Effector memory CD8-positive, alpha-beta T cell (primary cell): ENCODE data around the gene ZNF655.

Source experiments
- ATAC-seq: fragments of 150-1000 bp; cut with Tn5 transposase; replicated peaks from 2 replicates; pipeline ENCODE4 v1.10.0; 2021; ENCODE audit warnings: mild to moderate bottlenecking, moderate library complexity
- DNase-seq, 3 experiments: peaks; one replicate each; pipeline ENCODE4 v3.0.0; 2021
- H3K27ac Mint-ChIP-seq, 2 donors: one replicate each; pipeline ENCODE4 v1.8.0; 2022; ENCODE audit warnings: mild to moderate bottlenecking in 2 of 2, mixed read lengths in 2 of 2, moderate library complexity in 2 of 2
- H3K27me3 Mint-ChIP-seq, 2 donors: one replicate each; pipeline ENCODE4 v1.8.0; 2022; ENCODE audit warnings: mixed read lengths in 2 of 2
- H3K36me3 Mint-ChIP-seq: one replicate; pipeline ENCODE4 v1.8.0; 2022; ENCODE audit warnings: mild to moderate bottlenecking, moderate library complexity, mixed read lengths; ENCODE audit not compliant: insufficient read depth
- H3K4me1 Mint-ChIP-seq, 2 donors: one replicate each; pipeline ENCODE4 v1.8.0; 2022; ENCODE audit warnings: low read depth in 2 of 2, mixed read lengths in 2 of 2
- H3K4me3 Mint-ChIP-seq, 2 donors: one replicate each; pipeline ENCODE4 v1.8.0; 2022; ENCODE audit warnings: mild to moderate bottlenecking in 2 of 2, mixed read lengths in 2 of 2, moderate library complexity in 2 of 2
- H3K9me3 Mint-ChIP-seq, 2 donors: one replicate each; pipeline ENCODE4 v1.8.0; 2022; ENCODE audit warnings: mixed read lengths in 2 of 2

The ZNF655 gene

DNA sequence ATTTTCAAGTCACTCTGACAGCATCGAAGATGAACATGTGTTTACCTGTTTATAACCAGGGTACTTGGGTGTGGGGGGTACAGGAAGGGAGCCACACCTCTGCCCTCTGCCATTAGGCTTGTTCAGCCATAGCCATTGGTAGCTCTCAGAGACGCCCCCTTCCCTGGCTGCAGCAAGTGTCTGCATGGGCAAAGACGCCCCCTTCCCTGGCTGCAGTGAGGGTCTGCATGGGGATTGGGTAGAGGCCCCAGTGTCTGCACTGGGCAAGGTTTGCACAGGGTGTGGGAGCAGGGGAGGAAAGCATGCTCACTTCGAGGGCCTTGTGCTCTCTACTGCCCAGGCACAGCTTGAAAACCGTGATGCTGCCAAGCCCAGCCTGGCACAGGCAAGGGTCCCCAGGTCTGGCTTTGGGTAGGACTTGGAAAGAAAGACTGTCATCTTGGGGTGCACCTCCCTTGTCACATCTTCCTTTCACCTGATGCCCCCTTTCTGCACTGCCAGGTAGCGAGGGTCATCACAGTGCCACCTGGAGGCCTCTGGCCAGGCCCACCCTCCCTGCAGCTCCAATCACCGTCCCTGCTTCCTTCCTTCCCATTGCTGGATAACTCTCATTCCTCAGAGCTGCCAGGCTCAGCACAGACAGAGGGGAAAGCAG lies 43.3 kb downstream of the ZNF655 start:
- Mint-ChIP-seq H3K36me3 (no peaks in the 10 kb centered on the region), H3K27me3 (no peaks in the 10 kb centered on the region)
- no peak for DNase-seq

DNA sequence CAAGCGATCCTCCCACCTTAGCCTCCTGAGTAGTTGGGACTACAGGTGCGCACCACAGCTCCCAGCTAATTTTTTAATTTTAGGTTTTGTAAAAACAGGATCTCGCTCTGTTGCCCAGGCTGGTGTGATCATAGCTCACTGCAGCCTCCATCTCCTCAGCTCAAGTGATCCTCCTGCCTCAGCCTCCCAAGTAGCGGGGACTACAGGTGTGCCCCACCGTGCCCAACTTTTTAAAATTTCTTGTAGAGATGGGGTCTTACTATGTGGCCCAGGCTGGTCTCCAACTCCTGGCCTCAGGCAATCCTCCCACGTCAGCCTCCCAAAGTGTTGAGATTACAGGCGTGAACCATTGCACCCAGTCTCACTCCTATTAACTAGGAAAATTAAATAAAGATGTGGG lies 47.1 kb downstream of the ZNF655 start:
- Mint-ChIP-seq H3K9me3 (no peaks in the 10 kb centered on the region), H3K4me3 (no peak overlapping the region), H3K36me3 (no peaks in the 10 kb centered on the region), H3K4me1 (no peaks in the 10 kb centered on the region), H3K27ac (no peak overlapping the region), H3K27me3 (peaks cover 0 to 9% of the 10 kb centered on the region in 2 donors)
- no peak for DNase-seq
- no peak for ATAC-seq

More for the DNA sequence above, 43.3 kb downstream of the ZNF655 start:
- Mint-ChIP-seq H3K9me3 (no peaks in the 10 kb centered on the region), H3K27ac (peak overlapping the region in 1 of 2 donors; percentile 41), H3K4me3 (no peak overlapping the region), H3K4me1 (no peaks in the 10 kb centered on the region)
- no peak for ATAC-seq

DNA sequence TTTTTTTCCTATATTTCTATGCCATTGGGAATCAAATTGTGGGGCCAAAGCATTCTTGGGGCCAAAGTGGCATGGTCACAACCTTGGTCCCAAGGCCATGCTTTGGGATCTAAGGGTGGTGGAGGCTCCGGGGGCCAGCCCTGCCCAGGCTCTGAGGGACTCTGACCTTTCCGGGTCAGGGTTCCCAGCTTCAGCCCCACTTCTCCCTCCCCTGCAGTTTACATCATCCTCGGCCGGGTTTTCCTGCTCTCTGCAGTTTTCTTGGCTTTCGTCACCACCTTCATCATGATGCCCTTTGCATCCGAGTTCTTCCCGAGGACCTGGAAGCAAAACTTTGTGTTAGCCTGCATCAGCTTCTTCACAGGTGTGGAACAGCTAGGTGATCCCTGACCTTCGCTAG lies 48.1 kb downstream of the ZNF655 start:
- Mint-ChIP-seq H3K4me3 (no peak overlapping the region), H3K9me3 (no peaks in the 10 kb centered on the region), H3K27me3 (peaks cover 0 to 9% of the 10 kb centered on the region in 2 donors), H3K36me3 (no peaks in the 10 kb centered on the region), H3K27ac (no peak overlapping the region), H3K4me1 (no peaks in the 10 kb centered on the region)
- DNase-seq (no peak), ATAC-seq (no peak)

DNA sequence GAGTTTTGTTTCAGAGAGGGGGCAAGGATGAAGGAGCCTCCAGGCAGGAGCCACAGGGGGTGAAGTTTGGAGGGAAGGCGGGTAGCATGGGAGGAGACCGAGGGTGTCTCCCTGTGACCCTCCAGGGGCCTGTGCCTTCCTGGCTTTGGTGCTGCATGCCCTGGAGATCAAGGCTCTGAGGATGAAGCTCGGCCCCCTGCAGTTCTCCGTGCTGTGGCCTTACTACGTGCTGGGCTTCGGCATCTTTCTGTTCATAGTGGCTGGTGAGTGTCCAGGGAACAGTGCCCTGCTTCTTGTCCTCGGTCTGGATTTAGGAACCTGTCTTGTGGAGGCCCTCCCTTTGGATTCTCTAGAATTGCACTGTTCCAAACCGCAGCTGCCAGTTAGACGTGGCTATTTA lies 49.1 kb downstream of the ZNF655 start:
- no peak overlapping the region for H3K4me3 Mint-ChIP-seq
- ATAC-seq: no peak

DNA sequence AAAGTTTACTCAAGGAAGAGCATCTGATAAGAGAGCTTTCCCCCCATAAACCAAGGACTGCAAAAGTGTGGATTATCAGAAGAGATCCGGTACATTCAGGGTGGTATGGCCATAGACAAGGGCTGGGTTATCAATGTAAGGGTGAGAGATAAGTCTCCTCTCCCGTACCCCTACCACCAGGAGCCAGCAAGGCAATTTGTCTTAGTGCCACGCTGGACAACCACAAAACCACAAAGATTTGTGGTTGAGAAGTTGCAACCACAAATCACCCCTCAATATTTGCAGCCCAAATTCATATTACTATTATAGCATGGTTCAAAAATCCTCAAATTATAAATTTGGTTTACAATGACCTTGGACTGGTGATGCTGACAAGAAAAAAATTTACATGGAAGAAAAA lies 56.1 kb downstream of the ZNF655 start:
- H3K27ac Mint-ChIP-seq: no peak overlapping the region
- peaks cover 27 to 40% of the 10 kb centered on the region in 2 donors for H3K4me1 Mint-ChIP-seq
- ATAC-seq (no peak), DNase-seq (no peak)
- peaks cover 0 to 9% of the 10 kb centered on the region in 2 donors for H3K27me3 Mint-ChIP-seq
- H3K9me3 Mint-ChIP-seq: no peaks in the 10 kb centered on the region
- H3K36me3 Mint-ChIP-seq: peaks cover 18% of the 10 kb centered on the region
- H3K4me3 Mint-ChIP-seq: no peak overlapping the region

More for the DNA sequence above, 49.1 kb downstream of the ZNF655 start:
- Mint-ChIP-seq H3K9me3 (no peaks in the 10 kb centered on the region), H3K36me3 (no peaks in the 10 kb centered on the region), H3K27me3 (peaks cover 0 to 9% of the 10 kb centered on the region in 2 donors), H3K4me1 (no peaks in the 10 kb centered on the region), H3K27ac (no peak overlapping the region)
- no peak for DNase-seq

DNA sequence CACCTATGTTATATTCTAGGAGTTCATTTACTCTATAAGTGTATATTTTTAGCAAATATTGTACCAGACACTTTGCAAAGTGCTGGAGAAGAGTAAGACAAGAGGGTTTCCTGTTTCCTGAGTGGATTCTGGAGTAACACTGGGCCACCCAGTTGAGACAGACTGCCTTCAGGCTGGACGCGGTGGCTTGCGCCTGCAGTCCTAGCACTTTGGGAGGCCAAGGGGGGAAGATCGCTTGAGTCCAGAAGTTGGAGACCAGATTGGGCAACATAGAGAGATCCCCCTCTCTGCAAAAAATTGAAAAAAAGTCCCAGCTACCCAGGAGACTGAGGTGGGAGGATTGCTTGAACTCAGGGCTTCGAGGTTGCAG lies 57.5 kb downstream of the ZNF655 start:
- H3K4me3 Mint-ChIP-seq: peak overlapping the region; percentile 96
- peak overlapping the region; percentile 92 to 95 for H3K27ac Mint-ChIP-seq
- ATAC-seq: no peak
- no peaks in the 10 kb centered on the region for H3K27me3 Mint-ChIP-seq
- no peak for DNase-seq
- peaks cover 31% of the 10 kb centered on the region for H3K36me3 Mint-ChIP-seq
- no peaks in the 10 kb centered on the region for H3K9me3 Mint-ChIP-seq
- peaks cover 31 to 43% of the 10 kb centered on the region in 2 donors for H3K4me1 Mint-ChIP-seq

DNA sequence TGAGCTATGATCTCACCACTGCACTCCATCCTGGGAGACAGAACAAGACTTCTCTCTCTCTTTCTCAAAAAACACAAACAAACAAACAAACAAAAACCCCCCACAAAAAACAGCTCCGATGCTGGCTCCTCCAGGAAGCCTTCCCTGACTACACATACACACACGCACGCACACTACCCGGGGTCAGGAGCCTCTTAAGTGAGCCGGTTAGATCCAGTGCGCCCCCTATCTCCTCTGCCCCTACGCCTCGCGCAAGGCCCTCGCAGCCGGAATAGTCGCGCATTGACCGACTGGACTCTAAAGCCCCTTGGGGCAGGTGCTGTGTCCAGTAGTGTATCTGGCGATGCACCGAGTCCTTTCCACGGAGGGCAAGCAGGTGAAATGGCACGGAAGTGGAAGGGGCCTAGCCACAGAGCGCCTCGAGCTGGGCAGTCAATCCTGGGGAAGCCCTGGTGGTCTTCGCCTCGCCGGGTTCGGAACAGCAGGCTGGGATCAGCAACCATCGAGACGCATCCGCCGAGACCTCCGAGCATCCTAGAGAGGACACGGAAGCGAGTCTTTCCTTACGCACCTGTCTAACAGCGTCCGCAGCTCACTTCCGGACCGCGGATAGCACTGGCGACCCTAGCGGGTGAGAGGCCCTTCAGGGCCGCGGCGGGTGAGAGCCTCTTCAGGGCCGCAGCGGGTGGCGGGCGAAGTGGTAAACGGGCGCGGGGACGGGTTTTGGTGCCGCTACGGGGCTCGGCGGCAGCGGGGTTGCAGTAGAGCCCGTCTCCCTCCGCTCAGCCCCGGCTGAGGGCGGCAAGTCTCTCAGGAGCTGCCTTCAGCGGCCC lies 58.1 kb downstream of the ZNF655 start, which contains the start of gene ZSCAN25:
ZSCAN25 (plus strand) TSS at position 588 of the 833 bp plus-strand sequence. CDS start 2,661 bp downstream, outside the sequence.
- H3K4me1 Mint-ChIP-seq: peaks cover 31 to 43% of the 10 kb centered on the region in 2 donors
- peak within 1 kb of the TSS; percentile 96 for H3K4me3 Mint-ChIP-seq

DNA sequence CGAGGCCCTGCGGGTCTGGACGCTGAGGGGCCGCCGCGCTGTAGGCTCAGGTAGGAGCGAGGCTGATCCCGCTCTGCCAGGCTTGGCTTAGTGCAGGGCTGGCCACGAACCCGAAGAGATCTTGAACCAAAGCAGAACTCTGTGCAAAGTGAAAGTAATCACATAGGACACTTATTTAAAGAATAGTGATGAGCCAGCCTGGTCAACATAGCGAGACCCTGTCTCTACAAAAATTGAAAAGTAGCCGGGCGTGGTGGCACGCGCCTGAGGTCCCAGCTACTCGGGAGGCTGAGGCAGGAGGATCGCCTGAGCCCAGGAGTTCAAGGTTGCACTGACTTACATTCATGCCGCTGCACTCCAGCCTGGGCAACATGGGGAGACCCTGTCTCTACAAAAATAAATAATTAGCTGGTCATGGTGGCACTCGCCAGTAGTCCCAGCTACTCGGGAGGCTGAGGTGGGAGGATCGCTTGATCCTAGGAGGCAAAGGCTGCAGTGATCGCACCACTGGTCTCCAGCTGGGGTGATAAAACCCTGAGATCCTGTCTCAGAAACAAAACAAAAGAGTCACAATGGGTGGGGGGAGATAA lies 58.8 kb downstream of the ZNF655 start:
- H3K27me3 Mint-ChIP-seq: no peaks in the 10 kb centered on the region
- H3K9me3 Mint-ChIP-seq: no peaks in the 10 kb centered on the region
- peaks cover 43% of the 10 kb centered on the region for H3K36me3 Mint-ChIP-seq
- ATAC-seq (no peak), DNase-seq (no peak)
- H3K27ac Mint-ChIP-seq: peak overlapping the region; percentile 92 to 95
- peaks cover 31 to 43% of the 10 kb centered on the region in 2 donors for H3K4me1 Mint-ChIP-seq
- peak overlapping the region; percentile 96 for H3K4me3 Mint-ChIP-seq

More for the DNA sequence above, 58.1 kb downstream of the ZNF655 start, which contains the start of gene ZSCAN25:
- H3K27ac Mint-ChIP-seq: peak within 1 kb of the TSS; percentile 92 to 95
- peak; percentile 97 for ATAC-seq
- H3K9me3 Mint-ChIP-seq: no peaks in the 10 kb centered on the region
- H3K27me3 Mint-ChIP-seq: no peaks in the 10 kb centered on the region
- peak; percentile 77 to 79 (median 79) for DNase-seq
- H3K36me3 Mint-ChIP-seq: peaks cover 37% of the 10 kb centered on the region

DNA sequence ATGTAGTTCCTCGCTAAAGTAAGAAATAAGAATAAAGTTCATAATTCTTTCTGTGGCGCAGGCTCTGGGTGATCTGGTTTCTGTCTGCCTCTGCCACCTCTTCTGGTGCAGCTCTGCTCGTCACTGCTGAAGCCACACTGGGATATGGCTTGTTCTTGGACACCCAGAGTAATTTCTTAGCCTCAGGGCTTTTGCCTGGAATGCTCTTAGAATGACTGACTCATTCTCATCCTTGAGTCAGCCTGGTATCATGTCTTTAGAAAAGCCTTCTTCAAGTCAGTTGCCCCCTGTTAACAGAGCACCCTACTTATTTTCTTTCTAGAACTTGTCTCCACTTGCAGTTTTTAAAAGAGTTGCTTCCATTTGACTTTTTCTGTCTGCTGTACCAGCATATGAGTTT lies 60.3 kb downstream of the ZNF655 start:
- ATAC-seq: no peak
- H3K27me3 Mint-ChIP-seq: no peaks in the 10 kb centered on the region
- H3K27ac Mint-ChIP-seq: peak overlapping the region; percentile 92 to 95
- DNase-seq: no peak
- H3K9me3 Mint-ChIP-seq: no peaks in the 10 kb centered on the region
- peaks cover 40 to 51% of the 10 kb centered on the region in 2 donors for H3K4me1 Mint-ChIP-seq
- peak overlapping the region in 1 of 2 donors; percentile 19 for H3K4me3 Mint-ChIP-seq
- H3K36me3 Mint-ChIP-seq: peaks cover 54% of the 10 kb centered on the region

DNA sequence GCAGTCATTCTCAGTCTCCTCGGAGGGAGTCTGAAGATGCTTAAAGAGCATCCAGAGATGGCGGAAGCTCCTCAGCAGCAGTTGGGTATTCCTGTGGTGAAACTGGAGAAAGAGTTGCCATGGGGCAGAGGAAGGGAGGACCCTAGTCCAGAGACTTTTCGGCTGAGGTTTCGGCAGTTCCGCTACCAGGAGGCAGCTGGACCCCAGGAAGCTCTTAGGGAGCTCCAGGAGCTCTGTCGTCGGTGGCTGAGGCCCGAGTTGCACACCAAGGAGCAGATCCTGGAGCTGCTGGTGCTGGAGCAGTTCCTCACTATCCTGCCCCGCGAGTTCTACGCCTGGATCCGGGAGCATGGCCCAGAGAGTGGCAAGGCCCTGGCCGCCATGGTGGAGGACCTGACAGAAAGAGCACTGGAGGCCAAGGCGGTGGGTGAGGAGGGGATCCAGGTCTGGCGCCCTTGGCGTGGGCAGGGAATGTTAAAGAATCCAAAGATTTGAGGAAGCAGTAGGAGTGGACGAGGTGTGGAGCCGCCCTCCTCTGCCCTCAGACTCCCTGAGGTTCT lies 61.2 kb downstream of the ZNF655 start:
- H3K27ac Mint-ChIP-seq: peak overlapping the region; percentile 92 to 95
- H3K9me3 Mint-ChIP-seq: no peaks in the 10 kb centered on the region
- peaks cover 50 to 60% of the 10 kb centered on the region in 2 donors for H3K4me1 Mint-ChIP-seq
- DNase-seq (no peak), ATAC-seq (no peak)
- no peaks in the 10 kb centered on the region for H3K27me3 Mint-ChIP-seq
- H3K4me3 Mint-ChIP-seq: no peak overlapping the region
- peaks cover 64% of the 10 kb centered on the region for H3K36me3 Mint-ChIP-seq

DNA sequence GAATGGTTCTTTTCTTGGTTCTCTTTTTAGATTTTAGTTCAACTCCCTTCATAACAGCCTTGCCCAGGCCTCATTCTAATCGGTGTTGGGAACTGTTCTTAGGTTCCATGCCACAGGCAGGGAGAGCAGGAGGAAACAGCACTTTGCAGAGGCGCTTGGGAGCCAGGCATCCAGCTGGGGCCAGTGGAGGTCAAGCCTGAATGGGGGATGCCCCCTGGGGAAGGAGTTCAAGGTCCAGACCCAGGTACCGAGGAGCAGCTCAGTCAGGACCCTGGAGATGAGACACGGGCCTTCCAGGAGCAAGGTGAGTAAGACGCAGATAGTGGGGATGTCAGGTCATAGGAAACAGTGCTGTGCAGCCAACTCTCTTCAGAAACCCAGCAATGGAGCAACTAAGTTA lies 62.8 kb downstream of the ZNF655 start:
- no peak for ATAC-seq
- peaks cover 67% of the 10 kb centered on the region for H3K36me3 Mint-ChIP-seq
- DNase-seq: no peak
- no peaks in the 10 kb centered on the region for H3K9me3 Mint-ChIP-seq
- peaks cover 61 to 67% of the 10 kb centered on the region in 2 donors for H3K4me1 Mint-ChIP-seq
- H3K27me3 Mint-ChIP-seq: no peaks in the 10 kb centered on the region
- H3K4me3 Mint-ChIP-seq: no peak overlapping the region
- peak overlapping the region in 1 of 2 donors; percentile 39 for H3K27ac Mint-ChIP-seq

DNA sequence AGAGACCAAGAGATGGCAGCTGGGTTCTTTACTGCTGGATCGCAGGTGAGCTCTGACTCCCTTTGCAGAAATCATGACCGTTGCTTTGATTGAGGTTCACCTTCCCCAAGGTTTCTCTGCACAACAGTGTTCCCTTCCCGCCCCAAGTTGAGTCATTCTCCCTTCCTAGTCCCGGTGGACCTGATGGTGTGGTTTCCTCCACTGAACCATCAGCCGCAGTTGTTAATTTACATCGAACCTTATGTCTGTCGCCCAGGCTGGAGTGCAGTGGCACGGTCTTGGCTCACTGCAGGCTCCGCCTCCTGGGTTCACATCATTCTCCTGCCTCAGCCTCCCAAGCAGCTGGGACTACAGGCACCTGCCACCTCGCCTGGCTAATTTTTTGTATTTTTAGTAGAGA lies 64.2 kb downstream of the ZNF655 start:
- peaks cover 62% of the 10 kb centered on the region for H3K36me3 Mint-ChIP-seq
- DNase-seq (no peak), ATAC-seq (no peak)
- H3K9me3 Mint-ChIP-seq: no peaks in the 10 kb centered on the region
- no peaks in the 10 kb centered on the region for H3K27me3 Mint-ChIP-seq
- H3K4me3 Mint-ChIP-seq: no peak overlapping the region
- peak overlapping the region; percentile 94 to 98 for H3K27ac Mint-ChIP-seq
- peaks cover 50 to 55% of the 10 kb centered on the region in 2 donors for H3K4me1 Mint-ChIP-seq

DNA sequence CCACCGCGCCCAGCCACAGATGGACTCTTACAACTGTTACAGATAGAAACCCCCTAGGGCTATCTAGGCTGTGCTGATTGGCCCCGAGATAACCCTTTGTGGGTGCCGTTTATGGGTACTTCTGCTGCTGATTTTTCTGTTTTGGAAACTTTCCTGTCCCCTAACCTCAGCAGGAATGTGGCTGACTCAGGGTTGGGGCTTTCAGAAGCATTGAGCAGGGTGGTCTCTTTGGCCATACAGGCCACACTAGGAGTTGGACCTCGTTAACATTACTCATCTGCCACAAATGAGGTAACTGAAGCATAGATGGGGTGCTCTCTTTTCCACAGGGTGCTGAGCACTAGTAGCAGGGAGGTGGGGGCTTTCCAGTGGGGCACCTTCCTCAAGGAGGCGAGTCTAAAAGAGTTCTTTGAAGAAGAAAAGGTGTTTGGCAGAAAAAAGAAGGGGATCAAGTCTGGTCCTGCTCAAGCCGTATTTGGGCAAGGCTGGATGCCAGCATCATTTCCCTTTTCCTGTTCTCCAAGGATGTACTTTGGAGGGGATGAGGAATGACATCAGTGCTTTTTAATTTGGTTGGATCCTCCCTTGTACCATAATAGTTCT lies 64.8 kb downstream of the ZNF655 start:
- ATAC-seq (no peak), DNase-seq (no peak)
- peaks cover 45 to 50% of the 10 kb centered on the region in 2 donors for H3K4me1 Mint-ChIP-seq
- H3K27ac Mint-ChIP-seq: peak overlapping the region; percentile 94 to 98
- peaks cover 68% of the 10 kb centered on the region for H3K36me3 Mint-ChIP-seq
- H3K27me3 Mint-ChIP-seq: no peaks in the 10 kb centered on the region
- no peaks in the 10 kb centered on the region for H3K9me3 Mint-ChIP-seq
- H3K4me3 Mint-ChIP-seq: peak overlapping the region; percentile 89 to 92
